Psoas muscle (tissue), 8 donors: ENCODE data around the gene PUSL1. TPM values are rescaled to one million over a fixed set of nuclear protein-coding genes. Genes with fewer than 3 reads are reported as not detected.

ENCODE experiments used
- ATAC-seq, 4 donors: fragments of 200-7000 bp; cut with Tn5 transposase; one replicate each; pipeline ENCODE4 v1.9.1; 2020; ENCODE audit warnings: moderate library complexity in 3 of 4, mild to moderate bottlenecking in 2 of 4
- DNase-seq, 2 donors: peaks; one replicate each; pipeline ENCODE4 v3.0.0-alpha.2; 2020
- H3K27ac ChIP-seq: fragments of 200-600 bp; one replicate; pipeline ENCODE4 v1.8.0; 2022
- H3K27me3 ChIP-seq, 3 donors: fragments of 200-600 bp in 1 of 3; one replicate each; pipeline versions ENCODE4 v1.6.1 to v1.8.0; 2013 to 2022; ENCODE audit warnings: low read length in 2 of 3, mild to moderate bottlenecking in 2 of 3, moderate library complexity in 1 of 3; ENCODE audit not compliant: insufficient read depth in 3 of 3
- H3K36me3 ChIP-seq, 2 donors: fragments of 200-600 bp in 1 of 2; one replicate each; pipeline versions ENCODE4 v1.6.1 to v1.8.0; 2013 to 2022; ENCODE audit warnings: low read depth in 1 of 2, mild to moderate bottlenecking in 1 of 2, moderate library complexity in 1 of 2; ENCODE audit not compliant: insufficient read depth in 1 of 2
- H3K4me1 ChIP-seq: fragments of 200-600 bp; one replicate; pipeline ENCODE4 v1.8.0; 2022
- H3K4me3 ChIP-seq: fragments of 200-600 bp; one replicate; pipeline ENCODE4 v1.8.0; 2022; ENCODE audit warnings: mild to moderate bottlenecking
- H3K9me3 ChIP-seq: fragments of 200-600 bp; one replicate; pipeline ENCODE4 v1.8.0; 2022
- WGBS, 3 donors: extraction: QIAGEN DNeasy Blood & Tissue Kit; methylation state at CpG; one replicate each; pipeline versions ENCODE4 v1.1.6 to v1.1.7; 2013; 5-methylcytosine and 5-hydroxymethylcytosine counted together
- intact Hi-C, 2 donors: fragments of 100-400 bp; cut with DNase I; formaldehyde crosslinking; loops; one replicate each; pipeline versions ENCODE4 v1.11.0 to v1.14.2; 2022
- polyA plus RNA-seq, 3 donors: library from polyadenylated mRNA; stranded (reverse); fragments of 200-250 nt; gene quantifications; one replicate each; pipeline ENCODE4 v1.2.3, GENCODE V29; 2013
- total RNA-seq, 4 donors: library from RNA; stranded (reverse); fragmentation: NEBNext Ultra II Directional in 2 of 4; extraction: Animal tissue kit (Norgen Biotek cat#: 25700) in 2 of 4; gene quantifications; one replicate each; pipeline versions ENCODE4 v1.2.1 to v1.2.4, GENCODE V29; 2021 to 2023
- TF ChIP-seq, protein P1 (sequence below): fragments of 200-600 bp; IDR thresholded peaks from one replicate; pipeline ENCODE4 v1.8.0; 2022; ENCODE audit warnings: antibody characterized with exemption
- donor health status: healthy with polysubstance abuse.
- donor health status: DM: no; HTN: no; CAD: no; lungs with moderate emphysema.
- donor health status: Bipolar disorder and iron deficiency.
- donor health status: healthy.
- donor health status: DM: yes; HTN: yes; CAD: no.
- donor health status: DM: no; HTN: no; CAD: no.
- donor health status: DM: no; HTN: no; CAD: no.
- donor health status: DM: yes; HTN: yes; CAD: no.

Gene PUSL1
- total and polyA plus RNA-seq, 7 donors: 3.7 to 9.1 (median 7.3) TPM

- ATAC-seq: peak; percentile 84 to 92 (median 88)
- intact Hi-C loops: no loop called here
- 0 to 5% (median 0%) methylated on average over 33 to 84 of the region's 84 CpGs for WGBS, 3 donors
- peak; percentile 95 to 98 for DNase-seq
- no peaks in the 10 kb centered on the region for H3K27me3 ChIP-seq
- peak within 1 kb of the TSS; percentile 87 for H3K4me3 ChIP-seq
- peaks cover 49% of the 10 kb centered on the region for H3K4me1 ChIP-seq
- H3K9me3 ChIP-seq: no peaks in the 10 kb centered on the region
- H3K36me3 ChIP-seq: peaks cover 0 to 37% of the 10 kb centered on the region in 2 donors
- TF ChIP-seq, protein P1, sequence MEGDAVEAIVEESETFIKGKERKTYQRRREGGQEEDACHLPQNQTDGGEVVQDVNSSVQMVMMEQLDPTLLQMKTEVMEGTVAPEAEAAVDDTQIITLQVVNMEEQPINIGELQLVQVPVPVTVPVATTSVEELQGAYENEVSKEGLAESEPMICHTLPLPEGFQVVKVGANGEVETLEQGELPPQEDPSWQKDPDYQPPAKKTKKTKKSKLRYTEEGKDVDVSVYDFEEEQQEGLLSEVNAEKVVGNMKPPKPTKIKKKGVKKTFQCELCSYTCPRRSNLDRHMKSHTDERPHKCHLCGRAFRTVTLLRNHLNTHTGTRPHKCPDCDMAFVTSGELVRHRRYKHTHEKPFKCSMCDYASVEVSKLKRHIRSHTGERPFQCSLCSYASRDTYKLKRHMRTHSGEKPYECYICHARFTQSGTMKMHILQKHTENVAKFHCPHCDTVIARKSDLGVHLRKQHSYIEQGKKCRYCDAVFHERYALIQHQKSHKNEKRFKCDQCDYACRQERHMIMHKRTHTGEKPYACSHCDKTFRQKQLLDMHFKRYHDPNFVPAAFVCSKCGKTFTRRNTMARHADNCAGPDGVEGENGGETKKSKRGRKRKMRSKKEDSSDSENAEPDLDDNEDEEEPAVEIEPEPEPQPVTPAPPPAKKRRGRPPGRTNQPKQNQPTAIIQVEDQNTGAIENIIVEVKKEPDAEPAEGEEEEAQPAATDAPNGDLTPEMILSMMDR: no peak
- H3K27ac ChIP-seq: peak within 1 kb of the TSS; percentile 88
These were observed 16.3 kb downstream of the PUSL1 start, which contains the start of the genes CPTP and INTS11 for GRCh38 chr1:1324524-1325287. CPTP (plus strand) TSS chr1:1324802; CDS start chr1:1326911, 2,109 bp downstream. INTS11 (minus strand) TSS chr1:1324660; CDS start chr1:1324608, 52 bp downstream.

DNA sequence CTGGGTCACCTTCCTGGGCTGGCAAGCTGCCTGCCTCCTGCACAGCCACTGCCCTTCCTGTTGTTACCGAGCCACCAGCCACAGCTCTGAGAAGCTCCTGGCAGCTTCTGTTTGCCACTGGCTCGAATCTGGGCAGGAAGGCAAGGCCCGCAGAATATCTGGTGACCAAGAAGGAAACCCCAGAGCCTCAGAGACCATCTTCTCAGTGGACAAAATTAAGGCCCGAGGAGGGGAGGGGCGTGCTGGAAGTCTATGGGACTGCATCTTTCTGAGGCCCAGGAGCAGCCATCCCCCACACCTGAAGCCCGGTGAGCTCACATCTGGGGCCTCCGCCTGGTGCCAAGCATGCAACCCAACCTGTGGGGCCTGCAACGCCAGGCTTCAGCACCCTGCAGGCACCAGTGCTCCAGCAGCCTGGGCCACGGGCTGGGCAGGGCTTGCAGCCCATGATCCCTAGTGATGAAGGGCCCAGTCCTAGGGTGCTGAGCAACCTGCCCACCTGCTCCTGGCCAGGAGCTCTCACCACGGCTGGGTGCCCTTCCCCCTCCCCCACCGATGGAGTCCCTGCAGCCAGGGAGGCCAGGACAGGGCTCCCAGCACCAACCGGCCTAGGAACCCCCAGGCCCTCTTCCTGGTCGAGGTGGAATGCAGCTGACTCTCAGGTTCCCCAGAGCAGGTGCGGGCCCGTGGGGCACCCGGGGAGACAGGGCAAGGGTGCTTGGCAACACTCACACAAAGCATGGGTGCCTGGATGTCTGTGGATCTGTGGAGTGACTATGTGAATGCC, 17.1 kb downstream of the PUSL1 start:
- peak in 3 of 4 donors; percentile 30 to 52 (median 31) for ATAC-seq
- peak in 1 of 2 donors; percentile 79 for DNase-seq
- WGBS, 3 donors: 22 to 44% (median 22%) methylated on average over 16 of the region's 16 CpGs
- Histone ChIP-seq H3K27ac (peak overlapping the region; percentile 88), H3K27me3 (no peaks in the 10 kb centered on the region), H3K4me3 (peak overlapping the region; percentile 87), H3K36me3 (peaks cover 0 to 29% of the 10 kb centered on the region in 2 donors), H3K9me3 (no peaks in the 10 kb centered on the region), H3K4me1 (peaks cover 50% of the 10 kb centered on the region)
- intact Hi-C loops: no loop called here
- TF ChIP-seq, protein P1: no peak

- WGBS, 3 donors: 39 to 45% (median 41%) methylated on average over 8 of the region's 8 CpGs
- Histone ChIP-seq H3K4me1 (peaks cover 51% of the 10 kb centered on the region), H3K36me3 (peaks cover 0 to 25% of the 10 kb centered on the region in 2 donors), H3K27ac (peak overlapping the region; percentile 88), H3K9me3 (no peaks in the 10 kb centered on the region), H3K4me3 (peak overlapping the region; percentile 87), H3K27me3 (no peaks in the 10 kb centered on the region)
- intact Hi-C loops: no loop called here
- DNase-seq (no peak), ATAC-seq (no peak)
- TF ChIP-seq, protein P1: no peak
These were observed 17.7 kb downstream of the PUSL1 start for GRCh38 chr1:1326075-1326605.

DNA sequence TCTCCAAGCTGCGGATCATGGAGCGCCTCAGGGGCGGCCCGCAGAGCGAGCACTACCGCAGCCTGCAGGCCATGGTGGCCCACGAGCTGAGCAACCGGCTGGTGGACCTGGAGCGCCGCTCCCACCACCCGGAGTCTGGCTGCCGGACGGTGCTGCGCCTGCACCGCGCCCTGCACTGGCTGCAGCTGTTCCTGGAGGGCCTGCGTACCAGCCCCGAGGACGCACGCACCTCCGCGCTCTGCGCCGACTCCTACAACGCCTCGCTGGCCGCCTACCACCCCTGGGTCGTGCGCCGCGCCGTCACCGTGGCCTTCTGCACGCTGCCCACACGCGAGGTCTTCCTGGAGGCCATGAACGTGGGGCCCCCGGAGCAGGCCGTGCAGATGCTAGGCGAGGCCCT, 18.9 kb downstream of the PUSL1 start:
- 84 to 92% (median 88%) methylated on average over 33 to 40 of the region's 40 CpGs for WGBS, 3 donors
- Histone ChIP-seq H3K4me1 (peaks cover 44% of the 10 kb centered on the region), H3K27ac (no peak overlapping the region), H3K36me3 (peaks cover 0 to 25% of the 10 kb centered on the region in 2 donors), H3K4me3 (no peak overlapping the region), H3K27me3 (no peaks in the 10 kb centered on the region), H3K9me3 (no peaks in the 10 kb centered on the region)
- DNase-seq: no peak
- TF ChIP-seq, protein P1: no peak
- ATAC-seq: no peak
- intact Hi-C loops: no loop called here
